GM19324 (cell line): Measurements from ENCODE around the gene FPR2.
"Not testable (repeated sequence)": the region's sequence is repeated elsewhere in the genome, so short reads cannot be mapped to it uniquely, and the experiment has no call there.

ENCODE experiments used
- ATAC-seq: cut with Tn5 transposase; IDR thresholded peaks from one replicate; pipeline ENCODE4 v1.9.1; 2021; ENCODE audit warnings: mild to moderate bottlenecking, moderate library complexity; ENCODE audit not compliant: unreplicated experiment, low FRiP score

FPR2 gene

GRCh38 chr19:51802775-51803174 is 41.8 kb downstream of the FPR2 start:
- ATAC-seq = no peak

- no peak for ATAC-seq
Observed at GRCh38 chr19:51803519-51803918, 42.5 kb downstream of the FPR2 start.

GRCh38 chr19:51803967-51804366 is 43.0 kb downstream of the FPR2 start:
- no peak for ATAC-seq

GRCh38 chr19:51804789-51805188 is 43.8 kb downstream of the FPR2 start:
- not testable (repeated sequence) for ATAC-seq

- ATAC-seq = not testable (repeated sequence)
Observed at GRCh38 chr19:51805396-51805795, 44.4 kb downstream of the FPR2 start.

GRCh38 chr19:51806571-51806970 is 45.6 kb downstream of the FPR2 start:
- not testable (repeated sequence) for ATAC-seq

GRCh38 chr19:51807111-51807701 is 46.2 kb downstream of the FPR2 start:
- no peak for ATAC-seq

GRCh38 chr19:51807925-51808324 is 46.9 kb downstream of the FPR2 start:
- no peak for ATAC-seq

GRCh38 chr19:51808333-51808986 is 47.5 kb downstream of the FPR2 start:
- no peak for ATAC-seq

GRCh38 chr19:51809787-51810186 is 48.8 kb downstream of the FPR2 start:
- ATAC-seq = no peak

GRCh38 chr19:51810223-51810622 is 49.2 kb downstream of the FPR2 start:
- ATAC-seq = no peak

GRCh38 chr19:51811344-51811743 is 50.4 kb downstream of the FPR2 start:
- no peak for ATAC-seq

GRCh38 chr19:51815043-51815442 is 54.1 kb downstream of the FPR2 start:
- ATAC-seq = no peak

GRCh38 chr19:51816711-51817110 is 55.7 kb downstream of the FPR2 start:
- no peak for ATAC-seq

- ATAC-seq = no peak
Observed at GRCh38 chr19:51820011-51820410, 59.0 kb downstream of the FPR2 start.
